HCT116 (cell line): ENCODE results near the gene NTSR1.

ENCODE experiments used
- CEBPB ChIP-seq: IDR thresholded peaks from 2 replicates; pipeline ENCODE4 v1.6.1; 2012; ENCODE audit warnings: low read depth
- CTCF ChIP-seq, 3 experiments: fragments of 200-600 bp in 1 of 3; sonication (generic) in 1 of 3; IDR thresholded peaks in 2 of 3; conservative IDR thresholded peaks in 1 of 3; 2 replicates each; pipeline ENCODE4 v1.5.1; 2012 to 2017; ENCODE audit warnings: low read depth in 2 of 3, low read length in 2 of 3, antibody characterized with exemption in 1 of 3, borderline replicate concordance in 1 of 3, control low read depth in 1 of 3, mild to moderate bottlenecking in 1 of 3, mixed read lengths in 1 of 3, mixed run types in 1 of 3, moderate library complexity in 1 of 3; ENCODE audit not compliant: insufficient read depth in 1 of 3
- RAD21 ChIP-seq: IDR thresholded peaks from 2 replicates; pipeline ENCODE4 v1.6.1; 2012; ENCODE audit warnings: low read depth, mild to moderate bottlenecking
- REST ChIP-seq: IDR thresholded peaks from 2 replicates; pipeline ENCODE4 v1.6.1; 2012; ENCODE audit warnings: low read depth
- SIN3A ChIP-seq: IDR thresholded peaks from 2 replicates; pipeline ENCODE4 v1.6.1; 2012; ENCODE audit warnings: low read depth

- 0 out of 6 replicates have a peak, but pooled peaks of 2 of the 3 experiments have one; percentile 14 for TF ChIP-seq CTCF (IDR thresholded peaks at IDR 0.05 in 2 of 3, conservative IDR thresholded peaks at IDR 0.05 in 1 of 3; ENCODE audit: borderline replicate concordance in 1 of 3, insufficient read depth in 1 of 3, low read depth in 2 of 3, low read length in 2 of 3)
- no peak for TF ChIP-seq REST
- TF ChIP-seq CEBPB, result no peak
- no peak for TF ChIP-seq RAD21
- no peak for TF ChIP-seq SIN3A
Measured at GRCh38 chr20:62778601-62779416, 70.2 kb downstream of the NTSR1 start.
